Stimulated activated CD8-positive, alpha-beta memory T cell treated with anti-CD3 and anti-CD28 coated beads, Interleukin-12 subunit alpha, Interleukin-12 subunit beta, amount 100 ng/mL, for 1 hour (primary cell): ENCODE measurements around the gene ANAPC1.
"Not testable (repeated sequence)": the region's sequence is repeated elsewhere in the genome, so short reads cannot be mapped to it uniquely, and the experiment has no call there.

Source experiments
- DNase-seq: peaks from one replicate; pipeline ENCODE4 v3.0.0-alpha.2; 2020; ENCODE audit warnings: low read depth

Gene ANAPC1

DNA sequence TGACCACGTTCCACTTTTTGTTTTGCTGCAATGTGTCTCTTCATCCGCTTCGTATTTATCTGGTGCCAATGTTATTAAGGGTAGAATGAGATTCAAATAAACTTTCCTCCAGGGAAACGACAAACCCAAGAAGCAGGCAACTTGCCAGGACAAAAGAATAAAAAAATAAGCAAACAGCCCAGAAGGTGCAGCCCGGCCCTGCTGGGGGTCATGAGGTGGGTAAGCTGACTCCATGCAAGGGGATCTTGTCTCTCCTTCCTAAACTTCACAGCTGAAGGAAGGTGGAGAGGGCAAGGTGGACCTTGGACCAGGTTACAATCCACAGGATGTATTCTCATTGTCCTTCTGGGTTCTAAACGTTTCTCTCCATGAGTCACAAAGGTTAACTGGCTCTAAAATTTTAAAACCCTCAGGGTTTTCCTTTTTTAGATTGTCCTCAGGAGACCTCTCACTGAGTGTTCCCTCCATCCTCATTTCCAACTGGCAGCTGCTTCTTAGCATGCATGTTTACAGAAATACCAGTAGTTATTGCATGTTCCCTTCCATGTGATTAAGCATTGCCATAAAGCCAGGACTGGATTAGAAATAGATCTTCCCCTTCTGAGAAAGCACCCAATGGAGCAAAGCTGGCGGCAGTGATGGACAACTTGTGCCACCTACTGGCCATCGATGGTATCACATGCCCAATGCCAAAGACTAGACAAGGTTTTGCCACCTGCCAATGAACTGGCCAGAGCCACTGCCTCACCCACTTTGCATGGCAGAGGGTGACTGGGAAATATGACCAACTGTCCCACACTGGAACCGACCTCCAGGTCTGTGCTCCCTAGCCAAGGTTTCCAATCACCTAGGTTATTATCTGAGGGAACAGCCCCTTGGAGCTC lies 147.9 kb downstream of the ANAPC1 start:
- not testable (repeated sequence) for DNase-seq

GRCh38 chr2:111735420-111735819 lies 148.6 kb downstream of the ANAPC1 start:
- not testable (repeated sequence) for DNase-seq

- DNase-seq, result not testable (repeated sequence)
Observed at GRCh38 chr2:111729812-111730458, 154.1 kb downstream of the ANAPC1 start.

DNA sequence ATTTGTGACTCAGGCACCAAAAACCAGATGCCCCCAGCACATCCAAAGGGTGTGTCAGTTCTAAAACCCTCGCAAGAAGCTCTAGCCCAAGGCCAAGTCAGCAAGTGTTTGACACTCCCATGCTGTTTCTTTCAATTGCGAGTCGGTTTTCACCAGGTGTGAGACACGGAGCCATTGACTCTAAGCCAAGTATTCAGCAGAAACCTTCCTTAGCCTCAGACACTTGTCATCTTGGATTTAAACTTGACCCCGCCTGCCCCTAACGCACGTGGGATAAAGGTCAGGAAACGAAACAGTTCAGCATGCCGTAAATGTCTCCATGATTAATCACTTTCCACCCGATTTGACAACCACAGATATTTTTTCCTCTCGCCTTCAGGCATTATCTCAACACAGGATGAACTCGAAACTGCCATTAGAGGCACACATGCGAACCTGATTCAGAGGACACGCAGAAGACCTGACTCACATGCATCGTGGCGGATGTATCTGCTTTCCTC lies 156.3 kb downstream of the ANAPC1 start:
- not testable (repeated sequence) for DNase-seq

DNA sequence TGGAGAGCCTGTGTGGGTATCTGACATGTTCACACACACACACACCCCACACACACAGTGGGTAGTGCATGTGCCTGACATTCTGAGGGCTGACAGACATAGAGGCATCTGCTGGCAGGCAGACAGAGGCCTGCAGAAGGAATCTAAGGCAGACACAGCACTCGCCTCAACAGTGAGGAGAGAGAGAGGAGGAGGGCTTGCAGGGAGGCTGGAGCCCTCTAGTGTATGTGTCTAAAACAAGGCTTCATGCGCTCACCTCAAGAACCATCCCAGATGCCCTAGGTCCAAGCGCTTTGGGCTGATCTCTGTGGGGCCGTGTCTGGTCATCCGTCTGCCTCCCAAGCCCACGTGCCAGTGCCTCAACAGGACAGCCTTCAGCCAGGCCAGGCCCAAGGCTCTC lies 158.3 kb downstream of the ANAPC1 start:
- DNase-seq, result not testable (repeated sequence)

- not testable (repeated sequence) for DNase-seq
Observed at GRCh38 chr2:111719610-111720009, 164.4 kb downstream of the ANAPC1 start.
